COLO829 (cell line): ENCODE data around the gene KSR1.
A peak's percentile ranks its signal among the peaks of the same experiment; 100 is the strongest.
"Not testable (repeated sequence)": the region's sequence is repeated elsewhere in the genome, so short reads cannot be mapped to it uniquely, and the experiment has no call there.

ENCODE experiments used
- DNase-seq: peaks from one replicate; pipeline ENCODE4 v3.0.0; 2012; ENCODE audit warnings: low spot score

KSR1 gene

GRCh38 chr17:27455914-27456680 lies at the start of gene KSR1:
KSR1 (plus strand) TSS chr17:27456448; CDS start chr17:27456644, 196 bp downstream.
- DNase-seq, result peak; percentile 30

- peak; percentile 68 for DNase-seq
Observed at GRCh38 chr17:27407916-27408864, 48.1 kb upstream of the KSR1 start.

- DNase-seq, result no peak
Observed at GRCh38 chr17:27408891-27409290, 47.4 kb upstream of the KSR1 start.

GRCh38 chr17:27412158-27412557 lies 44.1 kb upstream of the KSR1 start:
- DNase-seq, result not testable (repeated sequence)

- DNase-seq, result no peak
Observed at GRCh38 chr17:27413315-27413714, 42.9 kb upstream of the KSR1 start.

GRCh38 chr17:27413792-27414191 lies 42.5 kb upstream of the KSR1 start:
- DNase-seq, result no peak

GRCh38 chr17:27414271-27414670 lies 42.0 kb upstream of the KSR1 start:
- no peak for DNase-seq

GRCh38 chr17:27414694-27415093 lies 41.6 kb upstream of the KSR1 start:
- DNase-seq, result no peak

GRCh38 chr17:27415120-27415795 lies 41.0 kb upstream of the KSR1 start:
- DNase-seq, result no peak

GRCh38 chr17:27417596-27418365 lies 38.5 kb upstream of the KSR1 start:
- DNase-seq, result no peak

GRCh38 chr17:27418366-27418615 lies 38.0 kb upstream of the KSR1 start:
- no peak for DNase-seq

- DNase-seq, result no peak
Observed at GRCh38 chr17:27419156-27419555, 37.1 kb upstream of the KSR1 start.

- DNase-seq, result no peak
Observed at GRCh38 chr17:27420211-27420950, 35.9 kb upstream of the KSR1 start.

GRCh38 chr17:27421111-27421510 lies 35.1 kb upstream of the KSR1 start:
- DNase-seq, result no peak

GRCh38 chr17:27421626-27422025 lies 34.6 kb upstream of the KSR1 start:
- not testable (repeated sequence) for DNase-seq

- no peak for DNase-seq
Observed at GRCh38 chr17:27422601-27423000, 33.6 kb upstream of the KSR1 start.

GRCh38 chr17:27423651-27424050 lies 32.6 kb upstream of the KSR1 start:
- DNase-seq, result no peak

- no peak for DNase-seq
Observed at GRCh38 chr17:27424516-27424915, 31.7 kb upstream of the KSR1 start.

GRCh38 chr17:27424941-27425340 lies 31.3 kb upstream of the KSR1 start:
- no peak for DNase-seq

- DNase-seq, result not testable (repeated sequence)
Observed at GRCh38 chr17:27425571-27425970, 30.7 kb upstream of the KSR1 start.

GRCh38 chr17:27425991-27426390 lies 30.3 kb upstream of the KSR1 start:
- DNase-seq, result no peak
